Panc1 (cell line): ENCODE measurements around the gene NCAM1. TPM values are rescaled to one million over a fixed set of nuclear protein-coding genes. Genes with fewer than 3 reads are reported as not detected.

Experiments used
- ATAC-seq: fragments of 200-7000 bp; cut with Tn5 transposase; 2 replicates; pipeline ENCODE4 v1.9.1; 2020; ENCODE audit warnings: mild to moderate bottlenecking, moderate library complexity
- BruUV-seq: library from RNA; stranded (reverse); fragments of 400-500 nt; replicated peaks from 2 replicates; lab custom pipeline; 2021; lab: Mats Ljungman, UMichigan
- CTCF ChIA-PET: fragments of 300-600 bp; sonication (Branson Sonifier 250); formaldehyde crosslinking; loops from one replicate; lab custom pipeline; 2022; ENCODE audit warnings: antibody characterized with exemption; lab: Charles Lee
- POLR2A ChIA-PET: fragments of 300-600 bp; sonication (Branson Sonifier 250); formaldehyde crosslinking; loops from one replicate; lab custom pipeline; 2022; ENCODE audit warnings: antibody characterized with exemption; lab: Charles Lee
- DNase-seq: peaks from one replicate; pipeline ENCODE4 v3.0.0-alpha.2; 2010; ENCODE audit warnings: low read depth, low spot score
- H3K27ac ChIP-seq: 2 replicates; pipeline ENCODE4 v1.5.1; 2011; ENCODE audit warnings: mild to moderate bottlenecking, low read length, inconsistent platforms
- H3K27me3 ChIP-seq: fragments of 200-500 bp; sonication (Bioruptor generic); 2 replicates; pipeline ENCODE4 v1.6.0; 2014; ENCODE audit warnings: low read length, inconsistent platforms; ENCODE audit not compliant: control insufficient read depth, insufficient read depth
- H3K36me3 ChIP-seq: fragments of 200-500 bp; sonication (Bioruptor generic); 2 replicates; pipeline ENCODE4 v1.5.1; 2014; ENCODE audit warnings: inconsistent platforms, mild to moderate bottlenecking, low read length, moderate library complexity; ENCODE audit not compliant: control insufficient read depth, insufficient read depth
- H3K4me1 ChIP-seq: 2 replicates; pipeline ENCODE4 v1.5.1; 2011; ENCODE audit warnings: inconsistent platforms, mild to moderate bottlenecking, low read length, moderate library complexity; ENCODE audit not compliant: control insufficient read depth, insufficient read depth
- H3K4me3 ChIP-seq, 2 experiments: 2 replicates each; pipeline ENCODE4 v1.5.1; 2011 to 2012; ENCODE audit warnings: low read depth in 2 of 2, low read length in 2 of 2, mild to moderate bottlenecking in 2 of 2, inconsistent platforms in 1 of 2, moderate library complexity in 1 of 2
- H3K9me3 ChIP-seq: fragments of 200-500 bp; sonication (Bioruptor generic); 2 replicates; pipeline ENCODE4 v1.5.1; 2014; ENCODE audit warnings: low read depth, mild to moderate bottlenecking, inconsistent platforms, low read length, moderate library complexity; ENCODE audit not compliant: control insufficient read depth, insufficient read depth
- CTCF ChIP-seq: fragments of 450-650 bp; IDR thresholded peaks from 2 replicates; pipeline ENCODE4 v1.5.1; 2017; ENCODE audit warnings: mild to moderate bottlenecking
- POLR2AphosphoS5 ChIP-seq: IDR thresholded peaks from 2 replicates; pipeline ENCODE4 v1.6.1; 2012; ENCODE audit warnings: mild to moderate bottlenecking, low read depth, low read length, moderate library complexity
- REST ChIP-seq, 2 experiments: IDR thresholded peaks; 2 replicates each; pipeline ENCODE4 v1.6.1; 2011 to 2012; ENCODE audit warnings: low read depth in 2 of 2, control low read depth in 1 of 2, low read length in 1 of 2, mild to moderate bottlenecking in 1 of 2, moderate library complexity in 1 of 2; ENCODE audit not compliant: insufficient read depth in 1 of 2
- SIN3A ChIP-seq: IDR thresholded peaks from 2 replicates; pipeline ENCODE4 v1.6.1; 2012; ENCODE audit warnings: low read depth, mild to moderate bottlenecking, low read length, moderate library complexity, borderline replicate concordance; ENCODE audit not compliant: insufficient read depth
- TCF7L2 ChIP-seq: IDR thresholded peaks from 2 replicates; pipeline ENCODE4 v1.6.1; 2011; ENCODE audit warnings: mild to moderate bottlenecking, low read depth, low read length, inconsistent platforms
- in situ Hi-C: cut with HindIII; loops from 2 replicates; pipeline ENCODE4 v1.10.0; 2016; ENCODE audit warnings: low sequenced_read_pairs, low pct_unique_long_range_greater_than_20kb
- intact Hi-C: fragments of 100-400 bp; cut with micrococcal nuclease; formaldehyde crosslinking; loops from one replicate; pipeline ENCODE4 v1.10.0; 2022; ENCODE audit not compliant: unreplicated experiment
- total RNA-seq: library from RNA; stranded (reverse); gene quantifications from one replicate; pipeline ENCODE4 v1.2.1, GENCODE V29; 2021; ENCODE audit not compliant: unreplicated experiment

NCAM1 gene
- total RNA-seq, 1 experiment from 2014 or later = 0.18 TPM

- H3K4me3 ChIP-seq = no peak overlapping the region
- no peak for TF ChIP-seq SIN3A
- ChIA-PET POLR2A (no interaction called here), CTCF (no interaction called here)
- no peaks in the 10 kb centered on the region for H3K36me3 ChIP-seq
- in situ Hi-C loops (no loop called here), intact Hi-C loops (no loop called here)
- no peaks in the 10 kb centered on the region for H3K4me1 ChIP-seq
- ATAC-seq (no peak), DNase-seq (no peak)
- H3K27me3 ChIP-seq = peaks cover 13% of the 10 kb centered on the region
- no peak overlapping the region for H3K27ac ChIP-seq
- no peaks in the 10 kb centered on the region for H3K9me3 ChIP-seq
- no TSS peak for BruUV-seq
Observed at GRCh38 chr11:113121746-113122145, 160.5 kb downstream of the NCAM1 start.

GRCh38 chr11:113124006-113124405 lies 162.8 kb downstream of the NCAM1 start:
- no peaks in the 10 kb centered on the region for H3K9me3 ChIP-seq
- peaks cover 6% of the 10 kb centered on the region; the same call in 1 of the 2 replicates for H3K27me3 ChIP-seq
- no peak for ATAC-seq
- TF ChIP-seq POLR2AphosphoS5 = no peak
- no peak for TF ChIP-seq TCF7L2
- no peak for TF ChIP-seq REST (IDR thresholded peaks at IDR 0.05; ENCODE audit: insufficient read depth in 1 of 2, low read depth in 2 of 2, low read length in 1 of 2)
- TF ChIP-seq SIN3A = no peak
- no peak for TF ChIP-seq CTCF
- no peaks in the 10 kb centered on the region for H3K4me1 ChIP-seq
- intact Hi-C loops (no loop called here), in situ Hi-C loops (no loop called here)
- ChIA-PET CTCF (no interaction called here), POLR2A (no interaction called here)
- no peak overlapping the region for H3K27ac ChIP-seq
- H3K36me3 ChIP-seq = no peaks in the 10 kb centered on the region
- no peak overlapping the region for H3K4me3 ChIP-seq
- BruUV-seq = no TSS peak
- no peak for DNase-seq

- CTCF ChIA-PET = no interaction called here
- no peak for DNase-seq
- Histone ChIP-seq H3K4me3 (no peak overlapping the region), H3K27ac (no peak overlapping the region), H3K9me3 (no peaks in the 10 kb centered on the region), H3K36me3 (no peaks in the 10 kb centered on the region), H3K27me3 (peaks cover 6% of the 10 kb centered on the region; the same call in 1 of the 2 replicates), H3K4me1 (no peaks in the 10 kb centered on the region)
- POLR2A ChIA-PET = no interaction called here
- TF ChIP-seq REST (IDR thresholded peaks at IDR 0.05; ENCODE audit: insufficient read depth in 1 of 2, low read depth in 2 of 2, low read length in 1 of 2) (no peak), CTCF (no peak), TCF7L2 (no peak), SIN3A (no peak), POLR2AphosphoS5 (no peak)
- in situ Hi-C loops (no loop called here), intact Hi-C loops (no loop called here)
- ATAC-seq = no peak
- no TSS peak for BruUV-seq
Observed at GRCh38 chr11:113124578-113124977, 163.4 kb downstream of the NCAM1 start.
